ENCODE results near the gene RACGAP1. TPM values are rescaled to one million over a fixed set of nuclear protein-coding genes. Genes with fewer than 3 reads are reported as not detected.

The RACGAP1 gene
- total RNA-seq, 1 donor from 2014 or later, result 5.3 TPM

GRCh38 chr12:49968471-49968870 lies 56.8 kb downstream of the RACGAP1 start:
- no peak for DNase-seq (ENCODE audit: low spot score)

GRCh38 chr12:49967777-49968250 lies 57.5 kb downstream of the RACGAP1 start:
- DNase-seq (ENCODE audit: low spot score), result no peak

- peak; percentile 91 for DNase-seq (ENCODE audit: low spot score)
Observed at GRCh38 chr12:49967042-49967776, 58.1 kb downstream of the RACGAP1 start.

GRCh38 chr12:49966511-49967041 lies 58.7 kb downstream of the RACGAP1 start:
- DNase-seq (ENCODE audit: low spot score), result no peak

- no peak for DNase-seq (ENCODE audit: low spot score)
Observed at GRCh38 chr12:49965836-49966235, 59.5 kb downstream of the RACGAP1 start.

GRCh38 chr12:49964849-49965624 lies 60.3 kb downstream of the RACGAP1 start:
- no peak for DNase-seq (ENCODE audit: low spot score)

GRCh38 chr12:49963976-49964815 lies 61.1 kb downstream of the RACGAP1 start:
- DNase-seq (ENCODE audit: low spot score), result no peak

GRCh38 chr12:49962861-49963765 lies 62.2 kb downstream of the RACGAP1 start:
- DNase-seq (ENCODE audit: low spot score), result peak; percentile 87

- DNase-seq (ENCODE audit: low spot score), result no peak
Observed at GRCh38 chr12:49961993-49962764, 63.1 kb downstream of the RACGAP1 start.

- DNase-seq (ENCODE audit: low spot score), result no peak
Observed at GRCh38 chr12:49961111-49961922, 64.0 kb downstream of the RACGAP1 start, which contains the start of gene AQP5. Gene AQP5, plus strand, starts transcription at chr12:49961872. Its CDS starts 146 bp downstream, at chr12:49962018.

- DNase-seq (ENCODE audit: low spot score), result no peak
Observed at GRCh38 chr12:49960474-49961110, 64.7 kb downstream of the RACGAP1 start.

GRCh38 chr12:49959685-49960473 lies 65.4 kb downstream of the RACGAP1 start:
- no peak for DNase-seq (ENCODE audit: low spot score)

- DNase-seq (ENCODE audit: low spot score), result no peak
Observed at GRCh38 chr12:49957570-49957967, 67.7 kb downstream of the RACGAP1 start.

- no peak for DNase-seq (ENCODE audit: low spot score)
Observed at GRCh38 chr12:49956663-49957569, 68.4 kb downstream of the RACGAP1 start.

GRCh38 chr12:49955899-49956662 lies 69.2 kb downstream of the RACGAP1 start:
- no peak for DNase-seq (ENCODE audit: low spot score)

All from ureter (tissue), 1 donor.